PC-9 (cell line): Measurements from ENCODE around the gene KCNH4. TPM values are rescaled to one million over a fixed set of nuclear protein-coding genes. Genes with fewer than 3 reads are reported as not detected.
A peak's percentile ranks its signal among the peaks of the same experiment; 100 is the strongest.

Experiments used
- BruUV-seq: library from RNA; stranded (reverse); fragments of 400-500 nt; replicated peaks from 2 replicates; lab custom pipeline; 2021; lab: Mats Ljungman, UMichigan
- CTCF ChIA-PET: fragments of 300-600 bp; sonication (Branson Sonifier 250); formaldehyde crosslinking; loops from one replicate; lab custom pipeline; 2022; ENCODE audit warnings: antibody characterized with exemption; lab: Charles Lee
- POLR2A ChIA-PET: fragments of 300-600 bp; sonication (Branson Sonifier 250); formaldehyde crosslinking; loops from one replicate; lab custom pipeline; 2022; ENCODE audit warnings: antibody characterized with exemption; ENCODE audit not compliant: unreplicated experiment; lab: Charles Lee
- DNase-seq, 2 experiments: peaks; one replicate each; pipeline versions ENCODE4 v3.0.0 to v3.0.0-alpha.2; 2015 to 2022; ENCODE audit warnings: mixed read lengths in 1 of 2
- H2AFZ ChIP-seq: fragments of 200-600 bp; sonication (generic); 2 replicates; pipeline ENCODE4 v1.8.1; 2017; ENCODE audit warnings: antibody characterized with exemption
- H3F3A ChIP-seq: fragments of 200-600 bp; sonication (generic); 2 replicates; pipeline ENCODE4 v1.8.1; 2017; ENCODE audit warnings: antibody characterized with exemption, mild to moderate bottlenecking, low read depth; ENCODE audit not compliant: insufficient read depth
- H3K27ac ChIP-seq: fragments of 200-600 bp; sonication (generic); 2 replicates; pipeline ENCODE4 v1.6.1; 2016; ENCODE audit warnings: mixed run types
- H3K27me3 ChIP-seq: fragments of 200-600 bp; sonication (generic); 2 replicates; pipeline ENCODE4 v1.6.1; 2016; ENCODE audit warnings: low read depth, mixed run types; ENCODE audit not compliant: insufficient read depth
- H3K36me3 ChIP-seq: fragments of 200-600 bp; sonication (generic); 2 replicates; pipeline ENCODE4 v1.6.1; 2016; ENCODE audit warnings: low read depth, mixed run types
- H3K4me1 ChIP-seq: fragments of 200-600 bp; sonication (generic); replicated peaks from 2 replicates; pipeline ENCODE4 v1.6.1; 2016; ENCODE audit warnings: mixed run types; ENCODE audit not compliant: insufficient read depth
- H3K4me2 ChIP-seq: fragments of 200-600 bp; sonication (generic); 2 replicates; pipeline ENCODE4 v1.6.1; 2017; ENCODE audit warnings: mixed run types
- H3K4me3 ChIP-seq: fragments of 200-600 bp; sonication (generic); 2 replicates; pipeline ENCODE4 v1.6.1; 2016; ENCODE audit warnings: mixed run types
- H3K79me2 ChIP-seq: fragments of 200-600 bp; sonication (generic); 2 replicates; pipeline ENCODE4 v1.6.1; 2017; ENCODE audit warnings: low read depth, mixed run types
- H3K9me2 ChIP-seq: fragments of 200-600 bp; sonication (generic); 2 replicates; pipeline ENCODE4 v1.8.1; 2017; ENCODE audit warnings: mild to moderate bottlenecking; ENCODE audit not compliant: insufficient read depth
- H3K9me3 ChIP-seq: fragments of 200-600 bp; sonication (generic); 2 replicates; pipeline ENCODE4 v1.8.1; 2016; ENCODE audit warnings: low read depth; ENCODE audit not compliant: insufficient read depth
- H4K20me1 ChIP-seq: fragments of 200-600 bp; sonication (generic); 2 replicates; pipeline ENCODE4 v1.8.1; 2017; ENCODE audit not compliant: insufficient read depth
- EZH2 ChIP-seq: fragments of 200-600 bp; sonication (generic); IDR thresholded peaks from 2 replicates; pipeline ENCODE4 v1.8.0; 2017; ENCODE audit warnings: antibody characterized with exemption, low read depth
- intact Hi-C: fragments of 100-400 bp; cut with micrococcal nuclease; formaldehyde crosslinking; loops from one replicate; pipeline ENCODE4 v1.10.0; 2022; ENCODE audit not compliant: unreplicated experiment
- total RNA-seq: library from RNA; stranded (reverse); gene quantifications from 2 replicates; pipeline ENCODE4 v1.2.3, GENCODE V29; 2021
- TF ChIP-seq, protein P1 (sequence below): fragments of 200-600 bp; sonication (generic); conservative IDR thresholded peaks from 2 replicates; pipeline ENCODE4 v1.6.1; 2017; ENCODE audit warnings: mixed run types, antibody characterized with exemption, mild to moderate bottlenecking, moderate library complexity

The KCNH4 gene
- total RNA-seq, 1 experiment from 2014 or later, result not detected

DNA sequence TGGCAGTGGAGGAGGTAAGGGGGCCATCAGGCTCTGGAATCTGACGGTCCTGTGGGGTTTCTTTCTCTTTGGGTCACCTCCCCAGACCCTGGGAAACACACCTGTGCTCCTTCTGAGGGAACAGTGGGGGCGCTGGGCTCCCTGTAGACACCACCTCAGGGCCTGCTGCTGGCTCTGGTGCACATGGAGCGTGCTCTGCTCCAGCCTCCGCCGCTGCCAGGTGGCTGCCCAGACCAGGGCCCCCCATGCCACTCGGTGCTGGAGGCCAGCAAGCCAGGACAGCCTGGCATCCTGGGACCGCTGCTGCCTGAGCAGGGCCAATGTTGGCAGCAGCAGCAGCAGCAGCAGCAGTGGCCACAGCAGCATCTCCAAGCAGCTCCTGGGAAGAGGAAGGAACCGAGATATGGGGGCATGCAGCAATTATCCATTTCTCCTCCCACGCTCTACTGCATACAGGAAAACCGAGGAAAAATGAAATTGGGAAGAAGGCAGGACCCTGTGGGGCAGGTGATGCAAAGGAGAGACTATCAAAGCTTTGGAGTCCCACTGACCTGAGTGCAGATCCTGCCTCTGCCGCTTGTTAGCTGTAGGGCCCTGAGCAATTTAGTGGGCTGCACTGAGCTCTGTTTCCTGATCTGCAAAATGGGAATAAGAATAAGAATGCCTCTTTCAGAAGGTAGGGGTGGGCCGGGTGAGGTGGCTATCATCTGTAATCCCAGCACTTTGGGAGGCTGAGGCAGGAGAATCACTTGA is 12.4 kb upstream of the KCNH4 start:
- Histone ChIP-seq H3K36me3 (no peaks in the 10 kb centered on the region), H3K79me2 (no peaks in the 10 kb centered on the region), H3F3A (no peaks in the 10 kb centered on the region), H4K20me1 (no peaks in the 10 kb centered on the region), H3K4me3 (peak overlapping the region; percentile 72), H3K4me1 (0 out of 2 replicates have a peak, but pooled peaks cover 6% of the 10 kb centered on the region), H3K27ac (no peak overlapping the region), H3K27me3 (no peaks in the 10 kb centered on the region), H3K9me3 (no peaks in the 10 kb centered on the region), H2AFZ (peak overlapping the region; percentile 98), H3K4me2 (peak overlapping the region; percentile 80), H3K9me2 (no peaks in the 10 kb centered on the region)
- TF ChIP-seq, protein P1, sequence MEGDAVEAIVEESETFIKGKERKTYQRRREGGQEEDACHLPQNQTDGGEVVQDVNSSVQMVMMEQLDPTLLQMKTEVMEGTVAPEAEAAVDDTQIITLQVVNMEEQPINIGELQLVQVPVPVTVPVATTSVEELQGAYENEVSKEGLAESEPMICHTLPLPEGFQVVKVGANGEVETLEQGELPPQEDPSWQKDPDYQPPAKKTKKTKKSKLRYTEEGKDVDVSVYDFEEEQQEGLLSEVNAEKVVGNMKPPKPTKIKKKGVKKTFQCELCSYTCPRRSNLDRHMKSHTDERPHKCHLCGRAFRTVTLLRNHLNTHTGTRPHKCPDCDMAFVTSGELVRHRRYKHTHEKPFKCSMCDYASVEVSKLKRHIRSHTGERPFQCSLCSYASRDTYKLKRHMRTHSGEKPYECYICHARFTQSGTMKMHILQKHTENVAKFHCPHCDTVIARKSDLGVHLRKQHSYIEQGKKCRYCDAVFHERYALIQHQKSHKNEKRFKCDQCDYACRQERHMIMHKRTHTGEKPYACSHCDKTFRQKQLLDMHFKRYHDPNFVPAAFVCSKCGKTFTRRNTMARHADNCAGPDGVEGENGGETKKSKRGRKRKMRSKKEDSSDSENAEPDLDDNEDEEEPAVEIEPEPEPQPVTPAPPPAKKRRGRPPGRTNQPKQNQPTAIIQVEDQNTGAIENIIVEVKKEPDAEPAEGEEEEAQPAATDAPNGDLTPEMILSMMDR, result no peak
- no peak for TF ChIP-seq EZH2
- ChIA-PET POLR2A (interaction anchor here (0.6 kb wide), 1 partner anchor 77 kb away, joined by 8 read pairs; no protein-coding TSS in a partner anchor), CTCF (no interaction called here)
- intact Hi-C loops, result no loop called here
- no peak for DNase-seq
- BruUV-seq, result no TSS peak

DNA sequence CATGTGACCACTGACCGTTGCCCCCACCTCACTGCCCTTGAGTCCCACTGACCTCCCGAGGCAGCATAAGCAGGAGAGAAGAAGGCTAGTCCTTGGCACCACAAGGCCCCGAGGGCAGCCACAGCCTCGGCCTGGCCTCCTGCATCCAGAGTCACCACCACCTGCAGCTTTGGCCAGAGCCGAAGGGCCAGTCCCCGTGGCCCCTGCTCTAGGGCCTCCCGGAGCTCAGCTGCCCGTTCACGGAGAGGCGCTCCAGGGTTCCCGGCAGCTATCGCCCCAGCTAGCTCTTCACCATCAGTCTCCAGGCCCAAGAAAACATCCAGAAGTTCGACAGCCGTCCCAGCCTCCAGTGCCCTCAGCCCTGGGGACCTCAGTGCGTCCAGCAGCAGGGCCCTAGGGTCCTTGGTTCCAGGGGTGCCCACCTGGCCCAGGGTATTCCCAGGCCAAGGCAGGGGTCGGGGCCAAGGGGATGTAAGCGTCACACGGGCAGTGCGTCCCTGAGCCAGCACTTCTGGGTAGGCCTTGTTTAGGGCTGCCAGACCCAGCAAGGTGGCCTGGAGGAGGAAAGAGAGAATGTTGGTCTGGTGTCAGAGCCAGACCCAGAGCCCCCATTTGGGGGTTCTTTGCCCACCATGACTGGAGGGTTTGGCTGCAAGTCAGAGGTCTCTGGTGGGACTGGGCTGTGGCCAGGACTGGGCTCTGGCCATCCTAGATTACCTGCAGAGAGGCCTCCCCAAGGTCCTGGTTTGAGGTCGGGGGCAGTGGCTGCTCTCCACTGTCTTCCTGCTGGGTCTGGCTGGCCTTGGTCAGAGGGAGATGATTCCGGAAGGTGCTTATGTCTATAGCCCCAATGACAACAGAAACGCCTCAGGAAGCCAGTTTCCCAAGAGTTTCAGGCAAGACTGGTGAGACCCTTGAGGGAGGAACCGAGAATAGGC is 11.5 kb upstream of the KCNH4 start:
- no peak overlapping the region for H2AFZ ChIP-seq
- no peaks in the 10 kb centered on the region for H3K9me2 ChIP-seq
- intact Hi-C loops, result no loop called here
- ChIA-PET CTCF (no interaction called here), POLR2A (no interaction called here)
- TF ChIP-seq EZH2, result no peak
- TF ChIP-seq, protein P1, result no peak
- H3F3A ChIP-seq, result no peaks in the 10 kb centered on the region
- no TSS peak for BruUV-seq
- H3K4me1 ChIP-seq, result 0 out of 2 replicates have a peak, but pooled peaks cover 6% of the 10 kb centered on the region
- no peaks in the 10 kb centered on the region for H3K9me3 ChIP-seq
- H3K79me2 ChIP-seq, result no peaks in the 10 kb centered on the region
- no peaks in the 10 kb centered on the region for H4K20me1 ChIP-seq
- H3K4me3 ChIP-seq, result no peak overlapping the region
- H3K27me3 ChIP-seq, result no peaks in the 10 kb centered on the region
- H3K36me3 ChIP-seq, result no peaks in the 10 kb centered on the region
- no peak for DNase-seq
- H3K27ac ChIP-seq, result no peak overlapping the region
- peak overlapping the region; percentile 80; the same call in 1 of the 2 replicates for H3K4me2 ChIP-seq

DNA sequence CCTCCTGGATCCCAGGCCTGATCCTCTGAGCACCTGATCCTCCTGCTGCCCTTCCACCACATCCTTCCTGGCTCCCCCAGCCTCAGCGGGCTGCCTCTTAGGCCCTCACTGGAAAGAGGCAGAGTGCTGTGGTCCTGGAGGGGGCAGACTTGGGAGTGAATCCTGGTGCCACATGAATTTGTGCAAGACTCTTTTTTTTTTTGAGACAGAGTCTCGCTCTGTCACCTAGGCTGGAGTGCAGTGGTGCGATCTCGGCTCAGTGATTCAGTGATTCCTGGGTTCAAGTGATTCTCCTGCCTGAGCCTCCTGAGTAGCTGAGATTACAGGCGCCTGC is 10.3 kb upstream of the KCNH4 start:
- Histone ChIP-seq H3K27ac (no peak overlapping the region), H4K20me1 (no peaks in the 10 kb centered on the region), H3K79me2 (no peaks in the 10 kb centered on the region), H3F3A (no peaks in the 10 kb centered on the region), H3K4me3 (no peak overlapping the region), H3K4me1 (0 out of 2 replicates have a peak, but pooled peaks cover 6% of the 10 kb centered on the region), H2AFZ (no peak overlapping the region), H3K9me2 (no peaks in the 10 kb centered on the region), H3K9me3 (no peaks in the 10 kb centered on the region), H3K36me3 (no peaks in the 10 kb centered on the region), H3K27me3 (no peaks in the 10 kb centered on the region), H3K4me2 (no peak overlapping the region)
- POLR2A ChIA-PET, result no interaction called here
- intact Hi-C loops, result no loop called here
- no peak for DNase-seq
- BruUV-seq, result no TSS peak
- TF ChIP-seq EZH2, result no peak
- TF ChIP-seq, protein P1, result no peak
- CTCF ChIA-PET, result no interaction called here
